Muscle layer of duodenum (tissue), 2 donors: ENCODE measurements around the gene LNPK.
"Not testable (repeated sequence)": the region's sequence is repeated elsewhere in the genome, so short reads cannot be mapped to it uniquely, and the experiment has no call there.

Experiments used
- H3K27ac ChIP-seq: one replicate; pipeline ENCODE4 v1.7.0; 2013; ENCODE audit warnings: mild to moderate bottlenecking, low read length
- H3K27me3 ChIP-seq: one replicate; pipeline ENCODE4 v1.7.0; 2013; ENCODE audit warnings: low read depth, mild to moderate bottlenecking, control low read depth, low read length
- H3K36me3 ChIP-seq, 2 donors: one replicate each; pipeline ENCODE4 v1.7.0; 2013; ENCODE audit warnings: low read length in 2 of 2, control low read depth in 1 of 2, mild to moderate bottlenecking in 1 of 2; ENCODE audit not compliant: insufficient read depth in 2 of 2, control insufficient read depth in 1 of 2
- H3K4me1 ChIP-seq, 2 donors: one replicate each; pipeline ENCODE4 v1.7.0; 2013; ENCODE audit warnings: low read length in 2 of 2, mild to moderate bottlenecking in 2 of 2, control low read depth in 1 of 2, moderate library complexity in 1 of 2; ENCODE audit not compliant: insufficient read depth in 2 of 2, control insufficient read depth in 1 of 2
- H3K4me3 ChIP-seq, 2 donors: one replicate each; pipeline ENCODE4 v1.7.0; 2013; ENCODE audit warnings: low read length in 2 of 2, low read depth in 1 of 2, mild to moderate bottlenecking in 1 of 2
- H3K9me3 ChIP-seq, 2 donors: one replicate each; pipeline ENCODE4 v1.7.0; 2013; ENCODE audit warnings: low read length in 2 of 2, control low read depth in 1 of 2, mild to moderate bottlenecking in 1 of 2; ENCODE audit not compliant: control insufficient read depth in 1 of 2
- donor health status: healthy.

Gene LNPK

GRCh38 chr2:175966839-175967238 is 35.2 kb downstream of the LNPK start:
- H3K36me3 ChIP-seq: peaks cover 0 to 6% of the 10 kb centered on the region in 2 donors
- no peak overlapping the region for H3K27ac ChIP-seq
- no peak overlapping the region for H3K4me3 ChIP-seq
- H3K27me3 ChIP-seq: no peaks in the 10 kb centered on the region
- H3K4me1 ChIP-seq: no peaks in the 10 kb centered on the region
- H3K9me3 ChIP-seq: no peaks in the 10 kb centered on the region

GRCh38 chr2:175965773-175966172 is 36.3 kb downstream of the LNPK start:
- no peak overlapping the region for H3K27ac ChIP-seq
- no peaks in the 10 kb centered on the region for H3K27me3 ChIP-seq
- no peaks in the 10 kb centered on the region for H3K4me1 ChIP-seq
- H3K36me3 ChIP-seq: peaks cover 0 to 6% of the 10 kb centered on the region in 2 donors
- H3K4me3 ChIP-seq: no peak overlapping the region
- no peaks in the 10 kb centered on the region for H3K9me3 ChIP-seq

GRCh38 chr2:175964195-175964594 is 37.9 kb downstream of the LNPK start:
- no peak overlapping the region for H3K27ac ChIP-seq

GRCh38 chr2:175963171-175963570 is 38.9 kb downstream of the LNPK start:
- H3K4me1 ChIP-seq, H3K27me3 ChIP-seq, H3K9me3 ChIP-seq, H3K4me3 ChIP-seq, H3K27ac ChIP-seq, H3K36me3 ChIP-seq: not testable (repeated sequence)

More at GRCh38 chr2:175964195-175964594, 37.9 kb downstream of the LNPK start:
- no peak overlapping the region for H3K4me3 ChIP-seq
- H3K36me3 ChIP-seq: no peaks in the 10 kb centered on the region
- H3K4me1 ChIP-seq: no peaks in the 10 kb centered on the region
- H3K27me3 ChIP-seq: no peaks in the 10 kb centered on the region
- H3K9me3 ChIP-seq: no peaks in the 10 kb centered on the region

GRCh38 chr2:175957845-175958244 is 44.2 kb downstream of the LNPK start:
- H3K36me3 ChIP-seq: peaks cover 3 to 8% of the 10 kb centered on the region in 2 donors
- H3K4me1 ChIP-seq: no peaks in the 10 kb centered on the region
- no peaks in the 10 kb centered on the region for H3K27me3 ChIP-seq
- no peak overlapping the region for H3K27ac ChIP-seq
- no peaks in the 10 kb centered on the region for H3K9me3 ChIP-seq
- H3K4me3 ChIP-seq: no peak overlapping the region

- H3K36me3 ChIP-seq: peaks cover 3 to 8% of the 10 kb centered on the region in 2 donors
- H3K9me3 ChIP-seq: no peaks in the 10 kb centered on the region
These were observed 46.9 kb downstream of the LNPK start for GRCh38 chr2:175955136-175955535.

GRCh38 chr2:175950512-175950911 is 51.6 kb downstream of the LNPK start:
- H3K27me3 ChIP-seq: no peaks in the 10 kb centered on the region
- H3K4me1 ChIP-seq: peaks cover 0 to under 1% of the 10 kb centered on the region in 2 donors
- no peak overlapping the region for H3K27ac ChIP-seq
- no peak overlapping the region for H3K4me3 ChIP-seq
- no peaks in the 10 kb centered on the region for H3K9me3 ChIP-seq
- peaks cover 0 to 4% of the 10 kb centered on the region in 2 donors for H3K36me3 ChIP-seq

More at GRCh38 chr2:175955136-175955535, 46.9 kb downstream of the LNPK start:
- Histone ChIP-seq H3K4me1 (no peaks in the 10 kb centered on the region), H3K27me3 (no peaks in the 10 kb centered on the region), H3K4me3 (no peak overlapping the region), H3K27ac (no peak overlapping the region)

- peaks cover 0 to 4% of the 10 kb centered on the region in 2 donors for H3K4me1 ChIP-seq
- no peaks in the 10 kb centered on the region for H3K9me3 ChIP-seq
- no peaks in the 10 kb centered on the region for H3K36me3 ChIP-seq
- no peak overlapping the region for H3K4me3 ChIP-seq
- no peak overlapping the region for H3K27ac ChIP-seq
- no peaks in the 10 kb centered on the region for H3K27me3 ChIP-seq
These were observed 53.9 kb downstream of the LNPK start for GRCh38 chr2:175948191-175948590.

GRCh38 chr2:175947073-175947472 is 55.0 kb downstream of the LNPK start:
- H3K36me3 ChIP-seq: no peaks in the 10 kb centered on the region
- no peak overlapping the region for H3K4me3 ChIP-seq
- H3K4me1 ChIP-seq: peaks cover 0 to 4% of the 10 kb centered on the region in 2 donors
- no peak overlapping the region for H3K27ac ChIP-seq
- no peaks in the 10 kb centered on the region for H3K27me3 ChIP-seq
- no peaks in the 10 kb centered on the region for H3K9me3 ChIP-seq

- H3K27me3 ChIP-seq: no peaks in the 10 kb centered on the region
- no peak overlapping the region for H3K27ac ChIP-seq
- no peaks in the 10 kb centered on the region for H3K9me3 ChIP-seq
- peaks cover 0 to 4% of the 10 kb centered on the region in 2 donors for H3K4me1 ChIP-seq
- H3K4me3 ChIP-seq: no peak overlapping the region
- H3K36me3 ChIP-seq: peaks cover 4 to 14% of the 10 kb centered on the region in 2 donors
These were observed 60.4 kb downstream of the LNPK start for GRCh38 chr2:175941699-175942098.

GRCh38 chr2:175937216-175937615 is 64.9 kb downstream of the LNPK start:
- H3K27ac ChIP-seq: no peak overlapping the region
- no peaks in the 10 kb centered on the region for H3K9me3 ChIP-seq
- peaks cover 11 to 14% of the 10 kb centered on the region in 2 donors for H3K36me3 ChIP-seq
- no peaks in the 10 kb centered on the region for H3K4me1 ChIP-seq
- H3K4me3 ChIP-seq: no peak overlapping the region
- no peaks in the 10 kb centered on the region for H3K27me3 ChIP-seq
